ENCODE results near the gene TMEM14C.

The TMEM14C gene

DNA sequence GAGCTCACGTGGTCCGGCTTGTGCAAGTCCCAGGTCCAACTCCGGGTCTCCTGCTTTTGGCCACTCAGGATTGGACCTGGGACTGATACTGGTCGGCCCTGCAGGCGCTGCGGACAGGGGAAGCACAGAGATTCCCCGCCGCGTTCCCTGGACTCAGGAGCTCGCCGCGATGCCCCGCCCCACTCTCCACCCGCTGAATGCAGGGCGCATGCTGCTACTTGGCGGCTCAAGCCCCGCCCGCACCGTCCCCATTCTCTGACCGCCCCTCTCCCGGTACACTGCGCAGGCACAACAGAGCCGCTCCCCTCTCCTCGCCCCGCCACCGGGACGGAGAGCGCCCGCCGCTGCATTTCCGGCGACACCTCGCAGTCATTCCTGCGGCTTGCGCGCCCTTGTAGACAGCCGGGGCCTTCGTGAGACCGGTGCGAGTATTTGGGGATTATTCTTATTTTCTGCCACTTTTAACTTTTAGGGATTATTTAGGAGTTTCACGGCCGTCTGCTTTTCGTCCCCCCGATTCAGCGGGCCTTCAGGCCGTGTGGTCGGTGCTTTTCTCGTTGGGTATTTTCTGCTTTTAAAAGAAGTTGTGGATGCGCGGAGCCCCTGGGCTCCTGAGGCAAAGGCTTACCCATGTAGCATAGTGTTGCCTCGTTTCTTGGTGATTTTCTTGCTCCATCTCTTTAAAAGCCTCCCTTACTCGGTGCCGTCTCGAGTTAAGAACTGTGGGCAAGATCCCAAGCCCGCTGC is at the start of gene TMEM14C:
Gene TMEM14C (plus strand): TSS at position 251 of the 747 bp plus-strand sequence. CDS start 1,544 bp downstream, outside the sequence.
- DNase-seq: peak; percentile 83

DNA sequence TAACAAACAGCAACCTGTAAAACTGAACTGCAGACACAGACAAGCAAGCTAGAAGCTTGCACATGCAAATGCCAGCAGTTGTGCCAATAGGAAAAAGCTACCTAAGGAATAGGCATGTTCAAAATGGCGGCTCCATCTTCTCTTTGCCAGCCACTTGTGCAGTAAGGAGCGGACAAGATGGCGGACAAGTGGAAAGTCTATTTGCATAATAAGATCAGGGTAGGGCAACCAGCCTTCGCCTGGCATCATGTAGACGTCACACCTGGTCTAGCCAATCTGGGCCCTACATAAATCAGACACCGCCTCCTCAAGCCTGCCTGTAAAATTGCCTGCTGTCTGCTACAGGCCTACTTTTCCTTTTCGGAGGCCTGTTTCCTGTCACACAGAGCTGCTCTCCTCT is 46.5 kb upstream of the TMEM14C start:
- no peak for DNase-seq

DNA sequence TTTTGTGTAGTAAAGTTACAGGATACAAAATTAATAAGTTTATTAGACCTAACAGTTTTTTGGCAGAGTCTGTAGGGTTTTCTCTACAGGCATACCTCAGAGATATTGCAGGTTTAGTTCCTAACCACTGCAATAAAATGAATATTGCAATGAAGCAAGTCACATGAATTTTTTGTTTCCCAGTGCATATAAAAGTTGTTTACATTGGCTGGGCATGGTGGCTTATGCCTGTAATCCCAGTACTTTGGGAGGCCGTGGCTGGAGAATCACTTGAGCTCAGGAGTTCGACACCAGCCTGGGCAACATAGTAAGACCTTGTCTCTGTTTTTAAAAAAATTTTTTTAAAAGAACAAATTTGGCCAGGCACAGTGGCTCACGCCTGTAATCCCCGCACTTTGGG is 44.4 kb upstream of the TMEM14C start:
- DNase-seq: no peak

- no peak for DNase-seq
Measured at GRCh38 chr6:10681795-10682194, 41.1 kb upstream of the TMEM14C start.

GRCh38 chr6:10682355-10682988 is 40.4 kb upstream of the TMEM14C start:
- no peak for DNase-seq

DNA sequence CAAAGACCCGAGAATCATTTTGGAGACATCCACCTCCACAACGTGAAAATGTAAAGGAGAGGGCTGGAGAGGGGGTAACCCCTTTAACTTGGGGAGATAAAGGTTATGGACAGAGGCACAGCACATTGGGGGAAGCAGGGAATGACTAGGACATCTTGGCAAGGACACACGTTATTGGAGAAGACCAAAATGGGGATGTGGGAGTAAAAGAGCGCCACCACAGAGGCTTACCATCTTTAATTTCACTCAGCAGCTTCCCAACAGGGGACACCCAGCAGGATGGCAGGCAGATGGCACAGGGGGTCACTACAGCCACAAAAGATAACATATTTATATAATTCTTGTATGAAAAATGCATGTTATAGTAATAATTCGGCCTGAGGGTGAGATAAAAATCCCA is 38.3 kb upstream of the TMEM14C start:
- no peak for DNase-seq

DNA sequence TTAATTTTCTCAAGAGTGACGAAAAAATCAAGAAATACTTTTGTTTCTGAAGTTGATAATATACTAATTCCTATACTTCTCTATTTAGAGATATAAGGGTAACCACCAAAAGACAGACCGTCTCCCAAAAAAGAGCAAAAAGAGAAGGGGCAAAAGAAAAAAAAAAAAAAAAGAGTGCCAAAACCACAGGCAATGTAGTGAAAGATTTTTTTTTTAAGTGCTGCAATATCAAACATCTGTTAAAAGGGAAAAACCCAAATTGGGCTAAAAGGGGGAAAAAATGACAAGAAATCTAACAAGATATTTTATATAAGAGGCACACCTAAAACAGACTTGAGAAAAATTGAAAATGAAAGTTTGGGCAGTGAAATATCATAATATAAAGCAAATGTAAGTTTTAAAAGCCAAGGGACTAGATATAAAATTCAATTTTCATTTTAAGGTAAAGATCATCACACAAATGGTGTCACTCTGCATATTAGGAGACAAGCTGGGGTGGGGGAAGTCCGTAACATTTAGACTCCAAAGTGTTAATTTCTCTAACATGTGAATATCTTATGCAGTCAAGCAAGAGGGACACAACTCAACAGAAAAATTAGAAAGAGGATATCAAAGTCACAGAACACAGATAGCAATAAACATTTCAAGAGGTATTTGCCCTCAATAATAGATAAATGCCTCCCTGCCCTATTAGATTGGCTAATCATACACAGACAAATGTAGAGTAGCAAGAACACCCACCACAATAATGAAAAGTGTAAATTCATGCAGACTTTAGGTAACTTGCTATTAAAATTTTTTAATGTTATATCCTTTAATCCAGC is 37.6 kb upstream of the TMEM14C start:
- DNase-seq: no peak

DNA sequence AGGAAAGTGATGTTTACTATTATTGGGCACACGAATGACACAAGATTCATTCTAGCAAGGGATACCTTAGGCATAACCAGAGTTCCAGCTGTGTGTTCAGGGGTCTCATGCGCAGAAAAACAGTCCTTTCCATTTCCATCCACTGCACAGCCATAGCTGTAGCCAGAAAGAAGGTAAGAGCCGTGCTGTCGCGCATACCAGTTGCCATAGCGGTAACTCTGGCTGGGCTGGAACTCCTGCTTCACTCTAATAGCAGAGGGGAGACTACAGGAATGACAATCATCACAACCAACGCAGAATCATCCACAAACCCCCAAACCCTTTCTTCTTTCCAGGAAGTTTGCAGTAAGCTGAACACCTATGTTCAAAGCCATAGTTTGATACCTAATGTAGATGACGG is 36.0 kb upstream of the TMEM14C start:
- no peak for DNase-seq

DNA sequence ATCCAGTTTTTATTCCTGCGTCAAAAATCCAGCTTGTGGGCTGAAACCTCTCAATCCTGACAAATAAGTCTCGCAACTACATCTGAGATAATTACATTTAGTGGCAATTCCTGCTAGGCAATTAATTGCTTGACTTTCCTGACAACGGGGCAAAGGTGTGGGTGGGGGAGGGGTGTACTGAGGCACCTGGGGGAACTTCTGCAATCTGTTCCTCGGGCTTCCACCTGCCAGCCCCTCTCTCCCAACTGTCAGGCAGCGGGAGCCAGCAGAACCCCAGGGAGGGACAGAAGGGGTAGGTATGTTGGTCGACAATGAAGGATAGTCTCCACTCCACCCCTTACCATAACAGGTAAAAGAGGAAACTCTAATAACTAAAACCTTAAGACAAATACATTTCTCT is 35.3 kb upstream of the TMEM14C start:
- DNase-seq: no peak

- DNase-seq: no peak
Measured at GRCh38 chr6:10690651-10691445, 32.0 kb upstream of the TMEM14C start.

GRCh38 chr6:10692965-10693538 is 29.8 kb upstream of the TMEM14C start:
- no peak for DNase-seq

DNA sequence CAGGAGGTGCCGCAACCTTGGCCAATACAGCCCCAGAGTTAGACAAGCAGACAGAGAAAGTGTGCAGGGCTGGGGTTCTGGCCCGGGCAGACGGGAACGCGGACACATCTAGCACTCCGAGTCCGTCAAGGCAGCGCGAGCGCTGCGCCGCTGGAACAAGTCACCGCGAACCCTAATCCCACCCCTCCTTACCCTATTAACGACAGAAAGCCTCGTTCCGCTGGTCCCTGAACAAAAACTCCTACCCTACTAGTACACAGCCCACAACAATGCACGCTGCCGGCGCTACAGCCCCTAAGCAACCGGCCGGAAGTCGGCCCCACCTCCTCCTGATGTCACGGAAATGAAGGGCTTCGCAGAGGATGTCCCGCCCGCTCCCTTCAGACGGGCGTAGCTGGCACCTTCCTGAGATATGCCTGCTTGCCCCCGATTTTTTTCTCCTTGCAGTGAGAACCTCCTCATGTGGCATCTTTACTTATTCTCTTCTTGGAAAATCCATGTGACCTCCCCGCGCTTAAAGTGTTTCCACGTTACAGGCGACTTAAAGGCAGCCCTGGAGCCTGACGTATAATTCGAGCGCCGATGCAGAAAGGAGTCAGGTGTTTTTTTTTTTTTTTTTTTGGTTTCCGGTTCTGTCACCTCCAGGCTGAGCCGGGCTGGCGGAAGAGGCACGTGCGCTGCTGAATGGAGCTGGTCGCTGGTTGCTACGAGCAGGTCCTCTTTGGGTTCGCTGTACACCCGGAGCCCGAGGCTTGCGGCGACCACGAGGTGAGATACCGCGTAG is 28.4 kb upstream of the TMEM14C start, which contains the start of the genes C6orf52 and PAK1IP1:
Gene C6orf52 (minus strand): TSS at position 315 of the 784 bp plus-strand sequence. CDS start 7,066 bp downstream, outside the sequence.
Gene PAK1IP1 (plus strand): TSS at position 671 of the 784 bp plus-strand sequence. CDS start 14 bp downstream, at position 685.
- peak; percentile 93 for DNase-seq

DNA sequence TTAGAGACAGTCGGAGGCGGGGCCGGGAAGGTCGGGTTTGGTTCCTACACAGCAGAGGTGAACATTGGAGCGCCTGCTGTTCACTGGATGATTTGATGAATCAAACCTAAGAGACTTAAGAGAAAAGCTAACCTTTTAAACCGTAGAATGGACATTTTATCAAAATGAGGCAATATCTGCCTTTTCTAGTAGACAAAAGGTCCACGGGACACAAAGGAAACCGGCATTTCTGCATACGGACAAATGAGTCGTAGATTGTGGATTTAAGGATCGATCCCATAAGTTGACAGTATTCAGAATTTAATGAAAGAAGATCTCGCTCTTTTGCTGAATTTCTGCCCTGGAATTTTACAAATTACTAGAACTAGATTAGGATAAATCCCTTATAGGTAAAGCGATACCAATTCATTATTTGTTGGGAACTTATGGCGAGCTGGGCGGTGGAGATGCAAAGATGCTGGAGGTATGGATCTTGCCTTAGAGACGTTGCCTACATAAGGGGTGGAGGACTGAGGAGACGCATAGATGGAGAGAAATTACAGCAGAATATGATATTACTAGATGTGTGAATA is 27.7 kb upstream of the TMEM14C start:
- DNase-seq: no peak

GRCh38 chr6:10696655-10697054 is 26.2 kb upstream of the TMEM14C start:
- DNase-seq: no peak

- DNase-seq: no peak
Measured at GRCh38 chr6:10713962-10714361, 8.9 kb upstream of the TMEM14C start.

DNA sequence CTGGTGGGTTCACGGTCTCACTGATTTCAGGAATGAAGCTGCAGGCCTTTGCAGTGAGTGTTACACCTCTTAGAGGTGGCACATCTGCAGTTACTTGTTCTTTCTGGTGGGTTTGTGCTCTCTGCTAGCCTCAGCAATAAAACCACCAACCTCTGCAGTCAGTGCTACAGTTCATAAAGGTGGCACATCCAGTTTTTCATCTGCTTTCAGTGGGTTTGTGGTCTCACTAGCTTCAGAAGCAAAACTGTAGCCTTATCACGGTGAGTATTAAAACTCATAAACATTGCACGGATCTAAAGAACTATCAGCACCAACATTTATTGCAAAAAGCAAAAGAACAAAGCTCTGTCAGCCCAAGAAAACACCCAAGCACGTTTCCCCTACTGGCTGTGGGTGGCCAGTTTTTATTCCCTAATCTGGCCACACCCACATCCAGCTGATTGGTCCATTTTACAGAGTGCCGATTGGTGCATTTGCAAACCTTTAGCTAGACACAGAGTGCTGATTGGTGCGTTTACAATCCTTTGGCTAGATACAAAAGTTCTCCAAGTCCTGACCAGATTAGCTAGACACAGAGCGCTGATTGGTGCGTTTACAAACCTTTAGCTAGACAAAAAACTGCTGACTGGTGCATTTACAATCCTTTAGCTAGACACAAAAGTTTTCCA is 3.4 kb upstream of the TMEM14C start:
- DNase-seq: peak; percentile 40

DNA sequence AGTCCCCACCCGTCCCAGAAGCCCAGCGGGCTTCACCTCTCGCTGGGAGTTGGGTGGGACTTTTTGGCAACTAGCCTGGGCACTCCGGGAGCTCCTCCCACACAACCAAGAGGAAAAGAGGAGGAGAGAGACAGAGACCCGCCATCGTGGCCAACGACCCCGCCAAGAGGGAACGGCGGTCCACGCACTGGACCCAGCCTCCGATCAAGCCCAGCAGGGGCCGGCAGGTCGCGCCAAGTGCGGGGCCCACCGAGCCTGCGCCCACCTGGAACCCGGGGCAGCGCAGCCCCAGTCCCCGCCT is 3.0 kb upstream of the TMEM14C start:
- DNase-seq: no peak

DNA sequence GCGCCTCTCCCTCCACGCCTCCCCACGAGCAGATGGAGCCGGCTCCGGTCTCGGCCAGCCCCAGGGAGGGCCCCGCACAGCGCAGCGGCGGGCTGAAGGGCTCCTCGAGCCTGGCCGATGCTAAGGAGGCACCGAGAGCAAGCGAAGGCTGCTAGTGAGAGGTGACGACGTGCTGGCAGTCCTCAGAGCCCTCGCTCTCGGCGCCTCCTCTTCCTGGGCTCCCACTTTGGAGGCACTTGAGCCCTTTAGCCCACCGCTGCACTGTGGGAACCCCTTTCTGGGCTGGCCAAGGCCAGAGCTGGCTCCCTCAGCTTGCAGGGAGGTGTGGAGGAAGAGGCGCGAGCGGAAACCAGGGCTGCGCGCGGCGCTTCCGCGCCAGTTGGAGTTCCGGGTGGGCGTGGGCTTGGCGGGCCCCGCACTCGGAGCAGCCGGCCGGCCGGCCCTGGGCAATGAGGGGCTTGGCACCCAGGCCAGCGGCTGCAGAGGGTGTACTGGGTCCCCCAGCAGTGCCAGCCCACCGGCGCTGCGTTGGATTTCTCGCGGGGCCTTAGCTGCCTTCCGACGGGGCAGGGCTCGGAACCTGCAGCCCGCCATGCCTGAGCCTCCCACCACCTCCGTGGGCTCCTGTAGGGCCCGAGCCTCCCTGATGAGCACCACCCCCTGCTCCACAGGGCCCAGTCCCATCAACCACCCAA is 2.5 kb upstream of the TMEM14C start:
- DNase-seq: peak; percentile 53

DNA sequence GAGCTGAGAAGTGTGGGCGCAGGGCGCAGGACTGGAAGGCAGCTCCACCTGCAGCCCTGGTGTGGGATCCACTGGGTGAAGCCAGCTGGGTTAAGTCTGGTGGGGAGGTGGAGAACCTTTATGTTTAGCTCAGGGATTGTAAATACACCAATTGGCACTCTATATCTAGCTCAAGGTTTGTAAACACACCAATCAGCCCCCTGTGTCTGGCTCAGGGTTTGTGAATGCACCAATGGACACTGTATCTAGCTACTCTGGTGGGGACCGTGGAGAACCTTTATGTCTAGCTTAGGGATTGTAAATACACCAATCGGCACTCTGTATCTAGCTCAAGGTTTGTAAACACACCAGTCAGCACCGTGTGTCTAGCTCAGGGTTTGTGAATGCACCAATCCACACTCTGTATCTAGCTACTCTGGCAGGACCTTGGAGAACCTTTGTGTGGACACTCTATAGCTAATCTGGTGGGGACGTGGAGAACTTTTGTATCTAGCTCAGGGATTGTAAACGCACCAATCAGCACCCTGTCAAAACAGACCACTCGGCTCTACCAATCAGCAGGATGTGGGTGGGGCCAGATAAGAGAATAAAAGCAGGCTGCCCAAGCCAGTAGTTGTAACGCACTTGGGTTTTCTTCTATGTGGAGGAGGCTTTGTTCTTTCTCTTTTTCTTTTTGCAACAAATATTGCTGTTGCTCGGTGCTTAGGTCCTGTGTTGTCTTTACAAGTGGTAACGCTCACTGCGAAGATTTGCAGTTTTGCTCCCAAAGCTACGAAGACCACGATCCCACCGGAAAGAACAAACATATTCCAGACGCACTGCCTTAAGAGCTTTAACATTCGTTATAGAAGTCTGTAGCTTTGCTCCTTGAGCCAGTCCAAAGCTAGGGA is 1.7 kb upstream of the TMEM14C start:
- peak; percentile 22 for DNase-seq

All from CD4-positive, alpha-beta T cell treated with Interleukin-4 for 4 hours (primary cell).